ENCODE data around the gene STC2.

STC2 gene

GRCh38 chr5:173328844-173329490, 753 bp upstream of the STC2 start:
- no peak for DNase-seq

GRCh38 chr5:173327084-173327947, 898 bp downstream of the STC2 start:
- no peak for DNase-seq

GRCh38 chr5:173326501-173326960, 1.7 kb downstream of the STC2 start:
- DNase-seq, result no peak

GRCh38 chr5:173325091-173325698, 3.0 kb downstream of the STC2 start:
- DNase-seq, result no peak

GRCh38 chr5:173324115-173325001, 3.9 kb downstream of the STC2 start:
- no peak for DNase-seq

GRCh38 chr5:173323799-173324114, 4.5 kb downstream of the STC2 start:
- DNase-seq, result no peak

- DNase-seq, result no peak
These were observed 5.0 kb downstream of the STC2 start for GRCh38 chr5:173323106-173323798.

- DNase-seq, result no peak
These were observed 6.3 kb downstream of the STC2 start for GRCh38 chr5:173321886-173322285.

GRCh38 chr5:173320259-173320658, 8.0 kb downstream of the STC2 start:
- no peak for DNase-seq

- no peak for DNase-seq
These were observed 8.6 kb downstream of the STC2 start for GRCh38 chr5:173319646-173320045.

- DNase-seq, result no peak
These were observed 9.2 kb downstream of the STC2 start for GRCh38 chr5:173318881-173319620.

GRCh38 chr5:173318330-173318729, 9.9 kb downstream of the STC2 start:
- DNase-seq, result no peak

GRCh38 chr5:173317852-173318251, 10.4 kb downstream of the STC2 start:
- no peak for DNase-seq

GRCh38 chr5:173317091-173317730, 11.0 kb downstream of the STC2 start:
- DNase-seq, result no peak

GRCh38 chr5:173316339-173317020, 11.7 kb downstream of the STC2 start:
- DNase-seq, result no peak

GRCh38 chr5:173315495-173316338, 12.5 kb downstream of the STC2 start:
- DNase-seq, result peak; percentile 38

GRCh38 chr5:173314166-173314952, 13.9 kb downstream of the STC2 start:
- no peak for DNase-seq

GRCh38 chr5:173313351-173313801, 14.8 kb downstream of the STC2 start:
- DNase-seq, result no peak

GRCh38 chr5:173312821-173313220, 15.4 kb downstream of the STC2 start:
- DNase-seq, result no peak
